HepG2 (cell line): ENCODE results near the gene CDK2AP2. TPM values are rescaled to one million over a fixed set of nuclear protein-coding genes. Genes with fewer than 3 reads are reported as not detected.
"Not testable (repeated sequence)": the region's sequence is repeated elsewhere in the genome, so short reads cannot be mapped to it uniquely, and the experiment has no call there.

Source experiments
- ATAC-seq: fragments of 200-7000 bp; cut with Tn5 transposase; 3 replicates; pipeline ENCODE4 v1.9.1; 2020; ENCODE audit warnings: mild to moderate bottlenecking, moderate library complexity
- BruUV-seq: library from RNA; stranded (reverse); fragments of 400-500 nt; replicated peaks from 2 replicates; lab custom pipeline; 2021; lab: Mats Ljungman, UMichigan
- CTCF ChIA-PET: fragments of 300-600 bp; formaldehyde crosslinking; extraction: SDS; loops from one replicate; lab custom pipeline; 2021; ENCODE audit warnings: low total read pairs, inconsistent platforms, low intra/inter-chr PET ratio; lab: Yijun Ruan, JAX
- POLR2A ChIA-PET: fragments of 350-600 bp; sonication (Branson Sonifier 250); formaldehyde crosslinking; loops from one replicate; lab custom pipeline; 2020; ENCODE audit warnings: antibody characterized with exemption, inconsistent platforms; lab: Yijun Ruan, JAX
- DNase-seq: peaks from one replicate; pipeline ENCODE4 v3.0.0-alpha.2; 2015; ENCODE audit warnings: low spot score
- FAIRE-seq: peaks from 3 replicates; lab custom pipeline; 2011; peaks lifted over from hg19 to GRCh38; lab: Jason Lieb, UNC
- H2AFZ ChIP-seq: one replicate; pipeline ENCODE4 v1.6.1; 2011; ENCODE audit warnings: low read length, inconsistent platforms
- H3K27ac ChIP-seq: fragments of 300-600 bp; 3 replicates; pipeline ENCODE4 v1.8.0; 2011; ENCODE audit warnings: mixed run types, mild to moderate bottlenecking, mixed read lengths, low read length, inconsistent platforms; ENCODE audit not compliant: insufficient read depth; ENCODE audit errors: extremely low read length
- H3K27me3 ChIP-seq, 2 experiments: fragments of 200-600 bp in 1 of 2; 2 replicates in 1 of 2; 3 replicates in 1 of 2; pipeline versions ENCODE4 v1.6.0 to v1.8.0; 2011; ENCODE audit warnings: low read length in 2 of 2, mild to moderate bottlenecking in 2 of 2, moderate library complexity in 2 of 2, inconsistent platforms in 1 of 2; ENCODE audit not compliant: insufficient read depth in 2 of 2, control insufficient read depth in 1 of 2
- H3K36me3 ChIP-seq, 2 experiments: fragments of 200-600 bp in 1 of 2; replicated peaks in 1 of 2; 2 replicates in 1 of 2; 3 replicates in 1 of 2; pipeline versions ENCODE4 v1.5.1 to v1.8.0; 2011; ENCODE audit warnings: low read length in 2 of 2, inconsistent platforms in 1 of 2; ENCODE audit not compliant: insufficient read depth in 2 of 2, control insufficient read depth in 1 of 2
- H3K4me1 ChIP-seq: 2 replicates; pipeline ENCODE4 v1.5.1; 2012; ENCODE audit warnings: low read length, inconsistent platforms; ENCODE audit not compliant: insufficient read depth
- H3K4me2 ChIP-seq: 2 replicates; pipeline ENCODE4 v1.6.0; 2011; ENCODE audit warnings: low read depth, low read length, inconsistent platforms
- H3K4me3 ChIP-seq, 3 experiments: fragments of 200-600 bp in 1 of 3; sonication (generic), shearing (Covaris generic) in 1 of 3; replicated peaks in 1 of 3; 2 replicates each; pipeline ENCODE4 v1.5.1; 2011 to 2016; ENCODE audit warnings: low read length in 3 of 3, inconsistent platforms in 2 of 3, low read depth in 2 of 3, mild to moderate bottlenecking in 2 of 3, control low read depth in 1 of 3, mixed read lengths in 1 of 3; ENCODE audit not compliant: insufficient read depth in 1 of 3
- H3K79me2 ChIP-seq: one replicate; pipeline ENCODE4 v1.6.1; 2011; ENCODE audit warnings: low read length, inconsistent platforms; ENCODE audit not compliant: insufficient read depth
- H3K9ac ChIP-seq: 2 replicates; pipeline ENCODE4 v1.6.0; 2011; ENCODE audit warnings: mild to moderate bottlenecking, low read depth, low read length, inconsistent platforms; ENCODE audit not compliant: insufficient read depth
- H3K9me3 ChIP-seq: 2 replicates; pipeline ENCODE4 v1.5.1; 2012; ENCODE audit warnings: mild to moderate bottlenecking, low read length
- H4K20me1 ChIP-seq: 2 replicates; pipeline ENCODE4 v1.6.0; 2011; ENCODE audit warnings: inconsistent platforms, mild to moderate bottlenecking, low read length, moderate library complexity; ENCODE audit not compliant: insufficient read depth
- ZNF121 ChIP-seq: sonication (generic); formaldehyde crosslinking; IDR thresholded peaks from 2 replicates; pipeline ENCODE4 v1.5.0; 2020; ENCODE audit warnings: mild to moderate bottlenecking, missing genetic modification reagents
- WGBS: methylation state at CpG from one replicate; pipeline ENCODE4 v1.1.6; 2017; ENCODE audit warnings: low lambda C conversion rate; 5-methylcytosine and 5-hydroxymethylcytosine counted together
- in situ Hi-C: cut with HindIII; loops from 2 replicates; pipeline ENCODE4 v1.10.0; 2017; ENCODE audit warnings: low pct_unique_long_range_greater_than_20kb; ENCODE audit not compliant: extremely low pct_ligation_motif_present
- intact Hi-C: fragments of 100-400 bp; cut with micrococcal nuclease; formaldehyde crosslinking; loops from one replicate; pipeline ENCODE4 v1.10.0; 2022; ENCODE audit not compliant: unreplicated experiment
- polyA plus RNA-seq, 8 experiments: library from polyadenylated mRNA; depleted of rRNA in 3 of 8; stranded (reverse) in 7 of 8; unstranded in 1 of 8; fragments of >200 nt; fragmentation: Illumina TruSeq in 4 of 8; extraction: Trizol in 4 of 8; gene quantifications; 2 replicates each; pipeline versions ENCODE4 v1.2.1 to v1.2.3, GENCODE V29; 2011 to 2016; ENCODE audit warnings: low read depth in 4 of 8, missing spikeins in 1 of 8, mixed read lengths in 1 of 8; ENCODE audit not compliant: insufficient read depth in 1 of 8
- total RNA-seq, 5 experiments: library from RNA; depleted of rRNA; stranded (reverse); fragments of >200 nt; fragmentation: Illumina TruSeq; extraction: Trizol; gene quantifications; 2 replicates each; pipeline ENCODE4 v1.2.3, GENCODE V29; 2016; ENCODE audit warnings: low read depth in 1 of 5
- TF ChIP-seq, protein P1 (sequence below): sonication (generic); formaldehyde crosslinking; IDR thresholded peaks from 2 replicates; pipeline ENCODE4 v1.4.0; 2020; ENCODE audit warnings: missing genetic modification reagents
- TF ChIP-seq, protein P2 (sequence below): sonication (generic); formaldehyde crosslinking; IDR thresholded peaks from 2 replicates; pipeline ENCODE4 v1.5.0; 2020; ENCODE audit warnings: mild to moderate bottlenecking, missing genetic modification reagents

CDK2AP2 gene
- total and polyA plus RNA-seq, 2 of the 13 experiments (the other 11 are each of a cell fraction or from before 2014, with no cell fraction given): 15.0 to 23.2 TPM

DNA sequence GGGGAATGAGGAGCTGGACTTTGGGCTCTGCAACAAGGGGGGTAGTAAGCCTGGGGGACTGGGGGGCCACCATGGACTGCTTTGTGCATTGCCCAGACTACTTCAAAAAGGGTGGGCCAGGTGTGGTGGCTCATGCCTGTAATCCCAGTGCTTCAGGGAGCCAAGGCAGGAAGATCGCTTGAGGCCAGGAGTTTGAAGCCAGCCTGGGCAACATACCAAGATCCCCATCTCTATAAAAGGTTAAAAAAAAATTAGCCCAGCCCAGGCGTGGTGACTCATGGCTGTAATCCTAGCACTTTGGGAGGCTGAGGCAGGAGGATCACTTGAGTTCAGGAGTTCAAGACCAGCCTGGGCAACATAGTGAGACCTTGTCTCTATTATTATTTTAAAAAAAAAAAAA lies 42.4 kb downstream of the CDK2AP2 start:
- CTCF ChIA-PET, H3K36me3 ChIP-seq, DNase-seq, H3K79me2 ChIP-seq, BruUV-seq, H3K9me3 ChIP-seq, H3K27me3 ChIP-seq, H2AFZ ChIP-seq, intact Hi-C loops, FAIRE-seq, H4K20me1 ChIP-seq, ATAC-seq: not testable (repeated sequence)
- in situ Hi-C loops: loop anchor here (5.0 kb wide), 1 partner anchor 63 kb away; the partner anchor contains the start of genes PPP1CA and TBC1D10C
- peaks cover 50% of the 10 kb centered on the region for H3K4me1 ChIP-seq
- peak overlapping the region; percentile 57 to 97 (median 80) for H3K4me3 ChIP-seq
- peak overlapping the region; percentile 74 for H3K4me2 ChIP-seq
- peak overlapping the region; percentile 73 for H3K9ac ChIP-seq
- H3K27ac ChIP-seq: peak overlapping the region; percentile 64
- peak; percentile 51; the same call in 1 of the 2 replicates for TF ChIP-seq ZNF121 (CRISPR knock-in tag)
- TF ChIP-seq, protein P1, sequence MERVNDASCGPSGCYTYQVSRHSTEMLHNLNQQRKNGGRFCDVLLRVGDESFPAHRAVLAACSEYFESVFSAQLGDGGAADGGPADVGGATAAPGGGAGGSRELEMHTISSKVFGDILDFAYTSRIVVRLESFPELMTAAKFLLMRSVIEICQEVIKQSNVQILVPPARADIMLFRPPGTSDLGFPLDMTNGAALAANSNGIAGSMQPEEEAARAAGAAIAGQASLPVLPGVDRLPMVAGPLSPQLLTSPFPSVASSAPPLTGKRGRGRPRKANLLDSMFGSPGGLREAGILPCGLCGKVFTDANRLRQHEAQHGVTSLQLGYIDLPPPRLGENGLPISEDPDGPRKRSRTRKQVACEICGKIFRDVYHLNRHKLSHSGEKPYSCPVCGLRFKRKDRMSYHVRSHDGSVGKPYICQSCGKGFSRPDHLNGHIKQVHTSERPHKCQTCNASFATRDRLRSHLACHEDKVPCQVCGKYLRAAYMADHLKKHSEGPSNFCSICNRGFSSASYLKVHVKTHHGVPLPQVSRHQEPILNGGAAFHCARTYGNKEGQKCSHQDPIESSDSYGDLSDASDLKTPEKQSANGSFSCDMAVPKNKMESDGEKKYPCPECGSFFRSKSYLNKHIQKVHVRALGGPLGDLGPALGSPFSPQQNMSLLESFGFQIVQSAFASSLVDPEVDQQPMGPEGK (CRISPR knock-in tag): peak; percentile 26; the same call in 1 of the 2 replicates
- TF ChIP-seq, protein P2, sequence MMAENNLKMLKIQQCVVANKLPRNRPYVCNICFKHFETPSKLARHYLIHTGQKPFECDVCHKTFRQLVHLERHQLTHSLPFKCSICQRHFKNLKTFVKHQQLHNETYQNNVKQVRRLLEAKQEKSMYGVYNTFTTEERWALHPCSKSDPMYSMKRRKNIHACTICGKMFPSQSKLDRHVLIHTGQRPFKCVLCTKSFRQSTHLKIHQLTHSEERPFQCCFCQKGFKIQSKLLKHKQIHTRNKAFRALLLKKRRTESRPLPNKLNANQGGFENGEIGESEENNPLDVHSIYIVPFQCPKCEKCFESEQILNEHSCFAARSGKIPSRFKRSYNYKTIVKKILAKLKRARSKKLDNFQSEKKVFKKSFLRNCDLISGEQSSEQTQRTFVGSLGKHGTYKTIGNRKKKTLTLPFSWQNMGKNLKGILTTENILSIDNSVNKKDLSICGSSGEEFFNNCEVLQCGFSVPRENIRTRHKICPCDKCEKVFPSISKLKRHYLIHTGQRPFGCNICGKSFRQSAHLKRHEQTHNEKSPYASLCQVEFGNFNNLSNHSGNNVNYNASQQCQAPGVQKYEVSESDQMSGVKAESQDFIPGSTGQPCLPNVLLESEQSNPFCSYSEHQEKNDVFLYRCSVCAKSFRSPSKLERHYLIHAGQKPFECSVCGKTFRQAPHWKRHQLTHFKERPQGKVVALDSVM: peak; percentile 70
- POLR2A ChIA-PET: interaction anchor here (0.6 to 2.5 kb wide), 11 partner anchors 8 to 185 kb away, joined by 3 to 16 read pairs (median 4); partner anchors contain the start of genes ACY3, AIP, CORO1B and PPP1CA
- WGBS: 83% methylated on average over 2 of the region's 2 CpGs
